SIG-M5 treated with dmso at 0.1 percent for 504 hours (cell line): Measurements from ENCODE around the gene DMWD.
A peak's percentile ranks its signal among the peaks of the same experiment; 100 is the strongest.
"Not testable (repeated sequence)": the region's sequence is repeated elsewhere in the genome, so short reads cannot be mapped to it uniquely, and the experiment has no call there.

ENCODE experiments used
- DNase-seq: peaks from one replicate; lab custom pipeline; 2025; ENCODE audit not compliant: unreplicated experiment; lab: John Stamatoyannopoulos, UW

Gene DMWD

GRCh38 chr19:45816236-45817009 is 23.8 kb upstream of the DMWD start:
- DNase-seq: no peak

GRCh38 chr19:45815481-45816216 is 23.0 kb upstream of the DMWD start:
- no peak for DNase-seq

- DNase-seq: no peak
These were observed 22.3 kb upstream of the DMWD start, which contains the start of gene RSPH6A for GRCh38 chr19:45814851-45815480. Gene RSPH6A (minus strand): TSS chr19:45815308. CDS start chr19:45815176, 132 bp downstream.

- DNase-seq: no peak
These were observed 21.6 kb upstream of the DMWD start for GRCh38 chr19:45814166-45814780.

- DNase-seq: no peak
These were observed 19.7 kb upstream of the DMWD start for GRCh38 chr19:45812297-45812696.

GRCh38 chr19:45809643-45810159 is 17.1 kb upstream of the DMWD start:
- peak; percentile 58 for DNase-seq

- DNase-seq: no peak
These were observed 13.1 kb upstream of the DMWD start for GRCh38 chr19:45805719-45806118.

GRCh38 chr19:45804959-45805230 is 12.2 kb upstream of the DMWD start:
- DNase-seq: no peak

GRCh38 chr19:45804140-45804958 is 11.7 kb upstream of the DMWD start:
- no peak for DNase-seq

- DNase-seq: no peak
These were observed 9.0 kb upstream of the DMWD start for GRCh38 chr19:45801603-45802175.

- DNase-seq: no peak
These were observed 7.5 kb upstream of the DMWD start for GRCh38 chr19:45800070-45800553.

GRCh38 chr19:45799541-45799940 is 6.9 kb upstream of the DMWD start:
- not testable (repeated sequence) for DNase-seq

- peak; percentile 33 for DNase-seq
These were observed 6.4 kb upstream of the DMWD start for GRCh38 chr19:45798995-45799517.

- DNase-seq: no peak
These were observed 2.0 kb upstream of the DMWD start for GRCh38 chr19:45794627-45795026.

- no peak for DNase-seq
These were observed 1.2 kb upstream of the DMWD start for GRCh38 chr19:45793876-45794275.

- DNase-seq: no peak
These were observed 526 bp upstream of the DMWD start for GRCh38 chr19:45793178-45793564.

- no peak for DNase-seq
These were observed 738 bp downstream of the DMWD start for GRCh38 chr19:45791744-45792469.

GRCh38 chr19:45790942-45791341 is 1.7 kb downstream of the DMWD start:
- peak; percentile 92 for DNase-seq
